ENCODE results near the gene MIB1. TPM values are rescaled to one million over a fixed set of nuclear protein-coding genes. Genes with fewer than 3 reads are reported as not detected.

The MIB1 gene
- total and polyA plus RNA-seq, 2 donors (not counting 1 experiment from before 2014, with no cell fraction given) = 22.3 to 51.0 TPM

DNA sequence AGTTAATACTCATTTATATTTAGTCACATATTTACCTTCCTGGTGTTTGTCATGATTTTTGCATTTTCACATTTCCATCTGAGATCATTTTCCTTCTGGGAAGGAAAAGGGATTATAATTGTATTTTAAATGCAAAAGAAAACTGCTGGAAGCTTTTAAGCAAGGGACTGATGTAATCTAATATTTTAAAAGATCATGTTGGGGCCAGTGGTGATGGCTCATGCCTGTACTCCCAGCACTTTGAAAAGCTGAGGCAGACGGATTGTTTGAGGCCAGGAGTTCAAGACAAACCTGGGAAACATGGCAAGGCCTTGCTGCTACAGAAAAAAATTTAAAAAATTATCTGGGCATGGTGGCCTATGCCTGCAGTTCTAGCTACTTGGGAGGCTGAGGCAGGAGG lies 149.0 kb downstream of the MIB1 start:
- Histone ChIP-seq H3K36me3 (ENCODE audit: control insufficient read depth, insufficient read depth, low read length) (no peaks in the 10 kb centered on the region), H3K9ac (ENCODE audit: insufficient read depth, low read length) (no peak overlapping the region)
- TF ChIP-seq CTCF (conservative IDR thresholded peaks at IDR 0.05 in 1 of 2, IDR thresholded peaks at IDR 0.05 in 1 of 2; ENCODE audit: low read depth in 1 of 2, low read length in 2 of 2) (no peak), EZH2 (IDR thresholded peaks at IDR 0.05; ENCODE audit: low read length, missing control alignments) (no peak)

DNA sequence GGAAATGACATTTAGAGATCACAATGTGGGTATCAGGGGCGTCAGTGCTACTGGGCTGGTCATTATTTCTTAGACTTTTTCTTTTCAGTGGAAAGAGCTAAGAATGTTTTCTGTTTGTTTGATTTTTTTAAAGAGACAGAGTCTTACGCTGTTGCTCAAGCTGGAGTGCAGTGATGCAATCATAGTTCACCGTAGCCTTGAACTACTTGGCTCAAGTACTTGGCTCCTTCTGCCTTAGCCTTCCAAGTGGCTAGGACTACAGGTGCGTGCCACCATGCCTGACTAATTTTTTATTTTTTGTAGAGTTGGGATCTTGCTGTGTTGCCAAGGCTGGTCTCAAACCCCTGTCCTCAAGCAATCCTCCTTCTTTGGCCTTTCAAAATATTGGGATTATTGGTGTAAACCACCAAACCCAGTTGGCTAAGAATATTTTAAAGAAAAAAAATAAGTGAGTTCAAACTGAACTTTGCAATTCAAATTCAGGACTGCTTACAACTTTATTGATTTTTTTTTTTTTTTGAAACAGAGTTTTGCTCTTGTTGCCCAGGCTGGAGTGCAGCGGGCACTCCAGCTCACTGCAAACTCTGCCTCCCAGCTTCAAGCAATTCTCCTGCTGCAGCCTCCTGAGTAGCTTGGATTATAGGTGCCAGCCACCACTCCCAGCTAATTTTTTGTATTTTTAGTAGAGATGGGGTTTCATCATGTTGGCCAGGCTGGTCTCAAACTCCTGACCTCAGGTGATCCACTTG lies 154.2 kb downstream of the MIB1 start:
- DNase-seq (ENCODE audit: low read depth in 2 of 2) = peak in 1 of 2 donors; percentile 71
- H3K4me2 ChIP-seq (ENCODE audit: extremely low read depth, insufficient read depth, low read length) = no peak overlapping the region
- no peaks in the 10 kb centered on the region for H4K20me1 ChIP-seq (ENCODE audit: control insufficient read depth, extremely low read depth, insufficient read depth, low read length)
- no peak overlapping the region for H3K4me3 ChIP-seq (replicated peaks in 1 of 4; ENCODE audit: control extremely low read depth in 1 of 4, insufficient read depth in 1 of 4, low read depth in 3 of 4, low read length in 4 of 4)
- no peak overlapping the region for H2AFZ ChIP-seq (ENCODE audit: low read length)
- no peak overlapping the region for H3K9ac ChIP-seq (ENCODE audit: insufficient read depth, low read length)
- no peak overlapping the region for H3K27ac ChIP-seq (ENCODE audit: insufficient read depth, low read length)
- TF ChIP-seq EZH2 (IDR thresholded peaks at IDR 0.05; ENCODE audit: low read length, missing control alignments) (no peak), CTCF (conservative IDR thresholded peaks at IDR 0.05 in 1 of 2, IDR thresholded peaks at IDR 0.05 in 1 of 2; ENCODE audit: low read depth in 1 of 2, low read length in 2 of 2) (no peak)
- no peaks in the 10 kb centered on the region for H3K9me3 ChIP-seq (ENCODE audit: control insufficient read depth, insufficient read depth, low read depth, low read length)
- H3K4me1 ChIP-seq (ENCODE audit: control insufficient read depth, extremely low read depth, insufficient read depth, low read length) = no peaks in the 10 kb centered on the region
- H3K79me2 ChIP-seq (ENCODE audit: control insufficient read depth, insufficient read depth, low read length) = no peaks in the 10 kb centered on the region
- H3K27me3 ChIP-seq (ENCODE audit: control insufficient read depth, insufficient read depth, low read length) = no peaks in the 10 kb centered on the region
- H3K36me3 ChIP-seq (ENCODE audit: control insufficient read depth, insufficient read depth, low read length) = no peaks in the 10 kb centered on the region

More for the DNA sequence above, 149.0 kb downstream of the MIB1 start:
- H2AFZ ChIP-seq (ENCODE audit: low read length) = no peak overlapping the region
- no peak overlapping the region for H3K4me3 ChIP-seq (replicated peaks in 1 of 4; ENCODE audit: control extremely low read depth in 1 of 4, insufficient read depth in 1 of 4, low read depth in 3 of 4, low read length in 4 of 4)
- H3K4me1 ChIP-seq (ENCODE audit: control insufficient read depth, extremely low read depth, insufficient read depth, low read length) = no peaks in the 10 kb centered on the region
- no peaks in the 10 kb centered on the region for H3K27me3 ChIP-seq (ENCODE audit: control insufficient read depth, insufficient read depth, low read length)
- H3K4me2 ChIP-seq (ENCODE audit: extremely low read depth, insufficient read depth, low read length) = no peak overlapping the region
- H3K79me2 ChIP-seq (ENCODE audit: control insufficient read depth, insufficient read depth, low read length) = no peaks in the 10 kb centered on the region
- no peak overlapping the region for H3K27ac ChIP-seq (ENCODE audit: insufficient read depth, low read length)
- DNase-seq (ENCODE audit: low read depth in 2 of 2) = no peak
- no peaks in the 10 kb centered on the region for H4K20me1 ChIP-seq (ENCODE audit: control insufficient read depth, extremely low read depth, insufficient read depth, low read length)
- no peaks in the 10 kb centered on the region for H3K9me3 ChIP-seq (ENCODE audit: control insufficient read depth, insufficient read depth, low read depth, low read length)

GRCh38 chr18:21896732-21897336 lies 156.2 kb downstream of the MIB1 start:
- no peak overlapping the region for H3K27ac ChIP-seq (ENCODE audit: insufficient read depth, low read length)
- no peaks in the 10 kb centered on the region for H3K79me2 ChIP-seq (ENCODE audit: control insufficient read depth, insufficient read depth, low read length)
- TF ChIP-seq EZH2 (IDR thresholded peaks at IDR 0.05; ENCODE audit: low read length, missing control alignments) = no peak
- no peak for TF ChIP-seq CTCF (conservative IDR thresholded peaks at IDR 0.05 in 1 of 2, IDR thresholded peaks at IDR 0.05 in 1 of 2; ENCODE audit: low read depth in 1 of 2, low read length in 2 of 2)
- no peak overlapping the region for H3K4me3 ChIP-seq (replicated peaks in 1 of 4; ENCODE audit: control extremely low read depth in 1 of 4, insufficient read depth in 1 of 4, low read depth in 3 of 4, low read length in 4 of 4)
- H3K9me3 ChIP-seq (ENCODE audit: control insufficient read depth, insufficient read depth, low read depth, low read length) = no peaks in the 10 kb centered on the region
- H2AFZ ChIP-seq (ENCODE audit: low read length) = no peak overlapping the region
- H3K9ac ChIP-seq (ENCODE audit: insufficient read depth, low read length) = no peak overlapping the region
- no peaks in the 10 kb centered on the region for H3K4me1 ChIP-seq (ENCODE audit: control insufficient read depth, extremely low read depth, insufficient read depth, low read length)
- H4K20me1 ChIP-seq (ENCODE audit: control insufficient read depth, extremely low read depth, insufficient read depth, low read length) = no peaks in the 10 kb centered on the region
- H3K4me2 ChIP-seq (ENCODE audit: extremely low read depth, insufficient read depth, low read length) = no peak overlapping the region
- no peaks in the 10 kb centered on the region for H3K27me3 ChIP-seq (ENCODE audit: control insufficient read depth, insufficient read depth, low read length)
- no peak for DNase-seq (ENCODE audit: low read depth in 2 of 2)
- no peaks in the 10 kb centered on the region for H3K36me3 ChIP-seq (ENCODE audit: control insufficient read depth, insufficient read depth, low read length)

Data from fibroblast of lung (primary cell).